ENCODE data around the gene ZSCAN9. TPM values are rescaled to one million over a fixed set of nuclear protein-coding genes. Genes with fewer than 3 reads are reported as not detected.

Gene ZSCAN9
- total RNA-seq, 2 experiments from 2014 or later = 2.5 to 3.0 TPM

- H3K9me3 Mint-ChIP-seq = no peaks in the 10 kb centered on the region
- no peak overlapping the region for H3K4me3 Mint-ChIP-seq
- ATAC-seq (no peak), DNase-seq (no peak)
- intact Hi-C loops (cut with micrococcal nuclease) = no loop called here
- H3K36me3 Mint-ChIP-seq (ENCODE audit: low read depth) = peaks cover 12% of the 10 kb centered on the region
- POLR2A ChIA-PET = no interaction called here
- H3K4me1 Mint-ChIP-seq (ENCODE audit: low read depth) = no peaks in the 10 kb centered on the region
- no peak for TF ChIP-seq CTCF (IDR thresholded peaks at IDR 0.05)
- no peak overlapping the region for H3K27ac Mint-ChIP-seq
- CTCF ChIA-PET = no interaction called here
- peaks cover 2% of the 10 kb centered on the region for H3K27me3 Mint-ChIP-seq
These were observed 7.7 kb downstream of the ZSCAN9 start for GRCh38 chr6:28232785-28233184.

DNA sequence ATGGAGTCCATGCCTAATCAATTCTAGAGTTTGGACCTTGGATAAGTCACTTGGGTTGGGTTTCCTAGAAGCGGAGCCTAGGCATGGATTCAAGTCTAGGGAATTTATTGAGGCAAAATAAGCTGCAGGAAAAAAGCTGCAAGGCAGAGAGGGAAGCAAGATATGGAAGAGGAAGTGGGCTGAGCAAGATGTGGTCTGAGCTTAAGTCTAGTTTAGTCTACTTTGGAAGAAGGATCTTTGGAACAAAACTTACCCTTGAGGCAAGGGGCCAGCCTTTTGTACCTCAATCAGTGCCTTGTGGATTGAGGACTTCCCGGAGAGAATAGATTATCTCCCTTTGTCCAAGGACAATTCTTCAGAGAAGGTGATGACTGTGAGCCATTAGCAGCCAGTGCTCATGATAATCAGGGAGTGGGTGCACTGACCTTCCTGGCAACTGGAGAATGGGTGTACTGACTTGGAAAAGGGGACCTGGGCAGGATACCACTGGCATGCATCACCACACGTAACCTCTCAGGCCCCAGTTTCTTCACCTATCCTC, 10.9 kb downstream of the ZSCAN9 start:
- ATAC-seq = no peak
- intact Hi-C loops (cut with micrococcal nuclease) = no loop called here
- TF ChIP-seq CTCF (IDR thresholded peaks at IDR 0.05) = no peak
- Mint-ChIP-seq H3K4me3 (no peak overlapping the region), H3K4me1 (ENCODE audit: low read depth) (no peaks in the 10 kb centered on the region), H3K36me3 (ENCODE audit: low read depth) (peaks cover 11% of the 10 kb centered on the region), H3K9me3 (peaks cover 1% of the 10 kb centered on the region), H3K27me3 (peaks cover 2% of the 10 kb centered on the region), H3K27ac (no peak overlapping the region)
- ChIA-PET POLR2A (interaction anchor here (0.5 kb wide), 1 partner anchor 1696 kb away, joined by 3 read pairs; no protein-coding TSS in a partner anchor), CTCF (interaction anchor here (1.1 kb wide), 1 partner anchor 15 kb away, joined by 4 read pairs; no protein-coding TSS in a partner anchor)
- no peak for DNase-seq

DNA sequence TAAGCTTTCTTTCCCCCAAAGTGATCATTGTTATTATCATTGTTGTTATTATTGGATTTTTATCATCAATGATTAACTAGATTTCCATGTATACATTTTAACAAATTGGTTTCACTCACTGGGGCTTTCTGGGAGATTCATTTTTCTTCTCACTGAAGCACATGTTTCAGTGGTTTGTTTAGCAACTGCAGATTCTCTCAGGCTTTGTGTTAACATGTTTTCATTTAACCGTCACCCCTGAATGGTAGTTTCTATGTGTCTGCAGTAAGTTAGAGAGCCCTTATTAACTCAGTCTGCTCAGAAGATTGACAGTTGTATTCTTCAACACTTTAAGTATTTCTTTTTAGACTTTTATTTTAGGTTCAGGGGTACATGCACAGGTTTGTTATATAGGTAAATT, 14.6 kb downstream of the ZSCAN9 start:
- no peak for TF ChIP-seq CTCF (IDR thresholded peaks at IDR 0.05)
- peaks cover 2% of the 10 kb centered on the region for H3K27me3 Mint-ChIP-seq
- H3K4me1 Mint-ChIP-seq (ENCODE audit: low read depth) = no peaks in the 10 kb centered on the region
- intact Hi-C loops (cut with micrococcal nuclease) = no loop called here
- POLR2A ChIA-PET = no interaction called here
- no peak overlapping the region for H3K4me3 Mint-ChIP-seq
- ATAC-seq = no peak
- H3K9me3 Mint-ChIP-seq = peaks cover 1% of the 10 kb centered on the region
- no peak for DNase-seq
- H3K36me3 Mint-ChIP-seq (ENCODE audit: low read depth) = peaks cover 9% of the 10 kb centered on the region
- H3K27ac Mint-ChIP-seq = no peak overlapping the region
- CTCF ChIA-PET = no interaction called here

GRCh38 chr6:28240471-28240870, 15.4 kb downstream of the ZSCAN9 start:
- no peaks in the 10 kb centered on the region for H3K4me1 Mint-ChIP-seq (ENCODE audit: low read depth)
- intact Hi-C loops (cut with micrococcal nuclease) = no loop called here
- DNase-seq (no peak), ATAC-seq (no peak)
- H3K27me3 Mint-ChIP-seq = no peaks in the 10 kb centered on the region
- no peak overlapping the region for H3K4me3 Mint-ChIP-seq
- no peak for TF ChIP-seq CTCF (IDR thresholded peaks at IDR 0.05)
- H3K36me3 Mint-ChIP-seq (ENCODE audit: low read depth) = peaks cover 17% of the 10 kb centered on the region
- ChIA-PET POLR2A (no interaction called here), CTCF (interaction anchor here (1.4 kb wide), 1 partner anchor 10 kb away, joined by 3 read pairs; no protein-coding TSS in a partner anchor)
- no peak overlapping the region for H3K27ac Mint-ChIP-seq
- peaks cover 1% of the 10 kb centered on the region for H3K9me3 Mint-ChIP-seq

- ChIA-PET CTCF (no interaction called here), POLR2A (no interaction called here)
- DNase-seq (no peak), ATAC-seq (no peak)
- H3K9me3 Mint-ChIP-seq = no peaks in the 10 kb centered on the region
- H3K4me1 Mint-ChIP-seq (ENCODE audit: low read depth) = no peaks in the 10 kb centered on the region
- H3K4me3 Mint-ChIP-seq = no peak overlapping the region
- no peaks in the 10 kb centered on the region for H3K27me3 Mint-ChIP-seq
- peaks cover 29% of the 10 kb centered on the region for H3K36me3 Mint-ChIP-seq (ENCODE audit: low read depth)
- no peak for TF ChIP-seq CTCF (IDR thresholded peaks at IDR 0.05)
- H3K27ac Mint-ChIP-seq = no peak overlapping the region
- intact Hi-C loops (cut with micrococcal nuclease) = no loop called here
These were observed 18.9 kb downstream of the ZSCAN9 start for GRCh38 chr6:28243946-28244345.

Data from activated CD8-positive, alpha-beta T cell treated with anti-CD3 and anti-CD28 coated beads for 36 hours (primary cell).